ENCODE data around the gene HOXD8.

Gene HOXD8

GRCh38 chr2:176082824-176083751 lies 46.4 kb upstream of the HOXD8 start:
- no peak overlapping the region for H3K4me3 ChIP-seq (ENCODE audit: low read depth, low read length)
- TF ChIP-seq, protein P1, sequence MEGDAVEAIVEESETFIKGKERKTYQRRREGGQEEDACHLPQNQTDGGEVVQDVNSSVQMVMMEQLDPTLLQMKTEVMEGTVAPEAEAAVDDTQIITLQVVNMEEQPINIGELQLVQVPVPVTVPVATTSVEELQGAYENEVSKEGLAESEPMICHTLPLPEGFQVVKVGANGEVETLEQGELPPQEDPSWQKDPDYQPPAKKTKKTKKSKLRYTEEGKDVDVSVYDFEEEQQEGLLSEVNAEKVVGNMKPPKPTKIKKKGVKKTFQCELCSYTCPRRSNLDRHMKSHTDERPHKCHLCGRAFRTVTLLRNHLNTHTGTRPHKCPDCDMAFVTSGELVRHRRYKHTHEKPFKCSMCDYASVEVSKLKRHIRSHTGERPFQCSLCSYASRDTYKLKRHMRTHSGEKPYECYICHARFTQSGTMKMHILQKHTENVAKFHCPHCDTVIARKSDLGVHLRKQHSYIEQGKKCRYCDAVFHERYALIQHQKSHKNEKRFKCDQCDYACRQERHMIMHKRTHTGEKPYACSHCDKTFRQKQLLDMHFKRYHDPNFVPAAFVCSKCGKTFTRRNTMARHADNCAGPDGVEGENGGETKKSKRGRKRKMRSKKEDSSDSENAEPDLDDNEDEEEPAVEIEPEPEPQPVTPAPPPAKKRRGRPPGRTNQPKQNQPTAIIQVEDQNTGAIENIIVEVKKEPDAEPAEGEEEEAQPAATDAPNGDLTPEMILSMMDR (IDR thresholded peaks at IDR 0.05; ENCODE audit: insufficient read depth, low read depth, low read length, missing control alignments), result no peak
- no peak for DNase-seq (ENCODE audit: low read depth)

DNA sequence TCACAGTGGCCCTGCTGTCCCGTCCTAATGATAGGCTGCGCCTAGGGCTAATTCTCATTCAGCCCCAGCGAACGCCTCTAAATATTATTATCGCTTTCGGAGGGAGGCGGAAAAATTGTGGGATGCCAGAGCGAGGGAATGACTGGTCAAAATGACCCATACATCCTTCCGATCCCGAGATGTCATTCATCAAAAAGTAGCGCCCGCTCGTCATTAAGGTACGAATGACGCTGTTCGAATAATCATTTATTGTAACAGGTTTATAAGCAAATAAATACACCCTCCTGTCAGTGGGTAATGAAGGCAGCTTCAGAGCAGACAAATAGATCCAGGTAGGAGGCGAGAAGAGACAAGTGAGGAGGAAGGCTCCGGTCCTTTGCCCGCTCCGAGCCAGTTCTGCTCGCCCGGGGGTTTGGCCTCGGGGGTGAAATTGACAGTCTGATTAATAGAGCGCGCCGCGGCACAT lies 45.7 kb upstream of the HOXD8 start, which contains the start of gene EVX2:
TSS of gene EVX2 (minus strand) at position 167 of the 466 bp plus-strand sequence. CDS start 186 bp downstream, outside the sequence.
- TF ChIP-seq, protein P1 (IDR thresholded peaks at IDR 0.05; ENCODE audit: insufficient read depth, low read depth, low read length, missing control alignments), result no peak
- no peak within 1 kb of the TSS for H3K4me3 ChIP-seq (ENCODE audit: low read depth, low read length)
- DNase-seq (ENCODE audit: low read depth), result no peak

DNA sequence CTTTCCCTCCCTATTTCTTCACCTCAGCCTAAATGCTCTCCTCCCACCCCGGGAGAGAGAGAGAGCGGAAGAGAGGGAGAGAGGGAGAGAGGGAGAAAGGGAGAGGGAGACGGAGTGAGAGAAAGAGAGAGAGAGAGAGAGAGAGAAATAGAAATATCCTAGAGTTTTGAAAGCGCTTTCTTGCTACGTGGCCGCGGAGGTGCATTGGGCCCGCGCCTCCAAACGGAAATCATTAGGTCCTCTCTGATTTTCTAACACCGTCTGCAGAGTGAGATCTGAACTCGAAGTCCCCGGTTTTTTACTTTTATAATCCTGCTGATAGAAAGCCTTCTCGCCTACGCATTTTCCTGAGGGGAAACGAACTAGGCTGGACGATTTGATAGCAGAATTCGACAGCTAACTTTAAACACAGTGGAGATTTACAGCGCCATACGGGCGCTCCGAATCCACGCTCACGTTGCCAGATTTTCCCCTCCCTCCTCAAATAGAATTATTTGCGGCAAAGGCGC lies 44.8 kb upstream of the HOXD8 start:
- TF ChIP-seq, protein P1 (IDR thresholded peaks at IDR 0.05; ENCODE audit: insufficient read depth, low read depth, low read length, missing control alignments), result no peak
- H3K4me3 ChIP-seq (ENCODE audit: low read depth, low read length), result no peak overlapping the region
- DNase-seq (ENCODE audit: low read depth), result no peak

DNA sequence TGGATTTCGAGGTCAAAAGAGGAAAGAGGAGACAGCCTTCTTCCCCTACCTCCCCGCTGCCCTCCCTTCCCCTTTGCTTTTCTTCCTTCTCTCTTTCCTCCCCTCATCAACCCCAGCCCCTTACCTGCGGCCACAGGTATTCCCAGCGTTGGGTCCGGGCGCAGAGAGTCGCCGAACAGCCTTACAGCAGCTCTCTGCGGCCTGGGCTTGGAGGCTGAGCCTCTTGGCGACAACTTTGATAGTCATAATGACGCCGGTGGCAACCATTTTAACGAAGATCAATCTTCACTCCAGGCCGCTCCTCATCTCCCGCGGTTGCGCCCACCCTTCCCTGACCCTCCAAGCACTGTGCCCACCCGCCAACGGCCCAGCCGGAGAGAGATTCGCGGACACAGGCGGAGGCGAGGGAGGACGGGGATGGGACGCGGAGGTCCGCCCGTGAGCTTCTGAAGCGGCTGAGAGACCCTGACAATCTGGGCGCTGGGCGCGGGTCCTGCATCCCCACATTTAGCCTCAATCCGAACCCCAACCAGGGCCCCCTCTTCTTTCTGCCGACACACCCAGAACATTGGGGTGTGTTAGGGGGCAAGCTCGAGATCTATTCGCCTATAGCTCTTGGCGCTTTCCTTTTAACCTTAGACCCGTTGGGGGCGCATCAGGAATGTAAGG lies 44.3 kb upstream of the HOXD8 start:
- TF ChIP-seq, protein P1 (IDR thresholded peaks at IDR 0.05; ENCODE audit: insufficient read depth, low read depth, low read length, missing control alignments), result no peak
- DNase-seq (ENCODE audit: low read depth), result no peak

GRCh38 chr2:176085861-176086771 lies 43.4 kb upstream of the HOXD8 start:
- DNase-seq (ENCODE audit: low read depth), result peak; percentile 16
- H3K4me3 ChIP-seq (ENCODE audit: low read depth, low read length), result no peak overlapping the region
- TF ChIP-seq, protein P1 (IDR thresholded peaks at IDR 0.05; ENCODE audit: insufficient read depth, low read depth, low read length, missing control alignments), result peak; percentile 18

More for the DNA sequence above, 44.3 kb upstream of the HOXD8 start:
- H3K4me3 ChIP-seq (ENCODE audit: low read depth, low read length), result no peak overlapping the region
